Measurements from ENCODE around the gene ARID5B.

The ARID5B gene

GRCh38 chr10:62036186-62037081 is 134.9 kb downstream of the ARID5B start:
- no peak for DNase-seq (ENCODE audit: low read depth in 2 of 2)

- DNase-seq (ENCODE audit: low read depth in 2 of 2) = no peak
These were observed 135.8 kb downstream of the ARID5B start for GRCh38 chr10:62037166-62037831.

- DNase-seq (ENCODE audit: low read depth in 2 of 2) = no peak
These were observed 136.6 kb downstream of the ARID5B start for GRCh38 chr10:62037890-62038608.

GRCh38 chr10:62038609-62039190 is 137.2 kb downstream of the ARID5B start:
- peak; percentile 52 to 67 for DNase-seq (ENCODE audit: low read depth in 2 of 2)

- no peak for DNase-seq (ENCODE audit: low read depth in 2 of 2)
These were observed 138.5 kb downstream of the ARID5B start for GRCh38 chr10:62039954-62040353.

- no peak for DNase-seq (ENCODE audit: low read depth in 2 of 2)
These were observed 139.4 kb downstream of the ARID5B start for GRCh38 chr10:62040881-62041280.

- no peak for DNase-seq (ENCODE audit: low read depth in 2 of 2)
These were observed 142.0 kb downstream of the ARID5B start for GRCh38 chr10:62043421-62044021.

- DNase-seq (ENCODE audit: low read depth in 2 of 2) = no peak
These were observed 143.1 kb downstream of the ARID5B start for GRCh38 chr10:62044566-62044965.

GRCh38 chr10:62045765-62046521 is 144.4 kb downstream of the ARID5B start:
- DNase-seq (ENCODE audit: low read depth in 2 of 2) = no peak

- no peak for DNase-seq (ENCODE audit: low read depth in 2 of 2)
These were observed 145.2 kb downstream of the ARID5B start for GRCh38 chr10:62046522-62047227.

- no peak for DNase-seq (ENCODE audit: low read depth in 2 of 2)
These were observed 145.9 kb downstream of the ARID5B start for GRCh38 chr10:62047228-62047892.

GRCh38 chr10:62047960-62048383 is 146.5 kb downstream of the ARID5B start:
- peak in 1 of 2 donors; percentile 56 for DNase-seq (ENCODE audit: low read depth in 2 of 2)

GRCh38 chr10:62048470-62048869 is 147.0 kb downstream of the ARID5B start:
- no peak for DNase-seq (ENCODE audit: low read depth in 2 of 2)

GRCh38 chr10:62048919-62049623 is 147.6 kb downstream of the ARID5B start:
- DNase-seq (ENCODE audit: low read depth in 2 of 2) = peak; percentile 74 to 75

- no peak for DNase-seq (ENCODE audit: low read depth in 2 of 2)
These were observed 148.3 kb downstream of the ARID5B start for GRCh38 chr10:62049624-62050345.

- no peak for DNase-seq (ENCODE audit: low read depth in 2 of 2)
These were observed 148.9 kb downstream of the ARID5B start for GRCh38 chr10:62050346-62050892.

- DNase-seq (ENCODE audit: low read depth in 2 of 2) = peak; percentile 76 to 79
These were observed 149.5 kb downstream of the ARID5B start for GRCh38 chr10:62050893-62051433.

- no peak for DNase-seq (ENCODE audit: low read depth in 2 of 2)
These were observed 150.8 kb downstream of the ARID5B start for GRCh38 chr10:62052276-62052675.
